CD4-positive, alpha-beta T cell treated with Interleukin-4 for 1 hour (primary cell): ENCODE results near the gene AFP.

ENCODE experiments used
- DNase-seq, 2 donors: peaks; one replicate each; pipeline ENCODE4 v3.0.0-alpha.2; 2020 to 2022

Gene AFP

GRCh38 chr4:73470728-73471127, 34.7 kb downstream of the AFP start:
- no peak for DNase-seq

- no peak for DNase-seq
These were observed 41.2 kb downstream of the AFP start for GRCh38 chr4:73477176-73477575.

- DNase-seq: no peak
These were observed 43.3 kb downstream of the AFP start for GRCh38 chr4:73479323-73479722.

GRCh38 chr4:73481358-73481757, 45.3 kb downstream of the AFP start, which contains the start of gene AFM:
Gene AFM (plus strand): TSS chr4:73481745. CDS start chr4:73481776, 31 bp downstream.
- no peak for DNase-seq

- DNase-seq: no peak
These were observed 49.1 kb downstream of the AFP start for GRCh38 chr4:73485085-73485484.

- DNase-seq: no peak
These were observed 49.6 kb downstream of the AFP start for GRCh38 chr4:73485596-73485995.

- DNase-seq: no peak
These were observed 50.5 kb downstream of the AFP start for GRCh38 chr4:73486497-73486896.

- no peak for DNase-seq
These were observed 51.2 kb downstream of the AFP start for GRCh38 chr4:73487233-73487632.

- DNase-seq: no peak
These were observed 64.2 kb downstream of the AFP start for GRCh38 chr4:73499996-73500765.

GRCh38 chr4:73501664-73502265, 65.7 kb downstream of the AFP start:
- no peak for DNase-seq

- DNase-seq: no peak
These were observed 69.5 kb downstream of the AFP start for GRCh38 chr4:73505567-73505966.
